Transverse colon (tissue), 4 donors: ENCODE data around the gene SEMA3A. TPM values are rescaled to one million over a fixed set of nuclear protein-coding genes. Genes with fewer than 3 reads are reported as not detected.

Source experiments
- DNase-seq: peaks from one replicate; pipeline ENCODE4 v3.0.0-alpha.2; 2019
- H3K27ac ChIP-seq, 4 donors: fragments of 200-600 bp; sonication (generic); 2 replicates each; pipeline ENCODE4 v1.5.1; 2016 to 2018; ENCODE audit warnings: inconsistent platforms in 4 of 4
- H3K27me3 ChIP-seq: fragments of 200-600 bp; sonication (generic); 2 replicates; pipeline ENCODE4 v1.5.1; 2017; ENCODE audit warnings: inconsistent platforms
- H3K36me3 ChIP-seq, 4 donors: fragments of 200-600 bp; sonication (generic); 2 replicates each; pipeline ENCODE4 v1.5.1; 2017 to 2019; ENCODE audit warnings: inconsistent platforms in 4 of 4
- H3K4me1 ChIP-seq, 4 donors: fragments of 200-600 bp; sonication (generic); 2 replicates each; pipeline ENCODE4 v1.5.1; 2017 to 2020; ENCODE audit warnings: inconsistent platforms in 4 of 4
- H3K4me3 ChIP-seq, 4 donors: fragments of 200-600 bp; sonication (generic); 1 replicate in 1 of 4; 2 replicates in 3 of 4; pipeline versions ENCODE4 v1.5.1 to v1.6.1; 2017 to 2019; ENCODE audit warnings: inconsistent platforms in 4 of 4
- H3K9me3 ChIP-seq, 2 donors: fragments of 200-600 bp; sonication (generic); 2 replicates each; pipeline ENCODE4 v1.5.1; 2017 to 2019; ENCODE audit warnings: inconsistent platforms in 2 of 2
- CTCF ChIP-seq, 5 experiments: fragments of 200-600 bp in 3 of 5; fragments of 450-650 bp in 2 of 5; sonication (generic) in 3 of 5; IDR thresholded peaks; 1 replicate in 2 of 5; 2 replicates in 3 of 5; pipeline ENCODE4 v1.5.1; 2016 to 2017; ENCODE audit warnings: antibody characterized with exemption in 5 of 5, inconsistent platforms in 3 of 5, mild to moderate bottlenecking in 2 of 5, moderate library complexity in 1 of 5
- EP300 ChIP-seq: sonication (generic); formaldehyde crosslinking; IDR thresholded peaks from one replicate; pipeline ENCODE4 v1.6.1; 2017; ENCODE audit warnings: antibody characterized with exemption, low read depth
- POLR2A ChIP-seq: fragments of 450-650 bp; IDR thresholded peaks from one replicate; pipeline ENCODE4 v1.6.1; 2016; ENCODE audit warnings: antibody characterized with exemption, mild to moderate bottlenecking, moderate library complexity
- POLR2AphosphoS5 ChIP-seq, 3 donors: sonication (generic); formaldehyde crosslinking; IDR thresholded peaks; one replicate each; pipeline ENCODE4 v1.6.1; 2016; ENCODE audit warnings: antibody characterized with exemption in 3 of 3
- WGBS, 2 donors: methylation state at CpG; one replicate each; pipeline ENCODE4 v1.1.5; 2018; ENCODE audit warnings: low coverage in 1 of 2; 5-methylcytosine and 5-hydroxymethylcytosine counted together
- in situ Hi-C, 4 donors: fragments of 200-750 bp; cut with MboI; loops; one replicate each; pipeline versions ENCODE4 v1.15.0 to v1.15.1; 2017; ENCODE audit warnings: low sequenced_read_pairs in 3 of 4, low pct_ligation_motif_present in 1 of 4, low pct_unique_long_range_greater_than_20kb in 1 of 4
- intact Hi-C: fragments of 100-400 bp; cut with DNase I; formaldehyde crosslinking; loops from one replicate; pipeline ENCODE4 v1.15.1; 2023; ENCODE audit warnings: low total_unique reads
- total RNA-seq, 4 donors: library from RNA; depleted of rRNA; stranded (reverse); fragments of >200 nt; gene quantifications; one replicate each; pipeline ENCODE4 v1.1.0, GENCODE V29; 2016

SEMA3A gene
- total RNA-seq, 4 donors from 2014 or later = 1.00 to 8.3 (median 4.7) TPM

GRCh38 chr7:84113286-84113685, 81.3 kb downstream of the SEMA3A start:
- in situ Hi-C loops (no loop called here), intact Hi-C loops (no loop called here)
- H3K9me3 ChIP-seq = no peaks in the 10 kb centered on the region
- peak overlapping the region; percentile 7 to 49 (median 31) for H3K27ac ChIP-seq
- no peaks in the 10 kb centered on the region for H3K27me3 ChIP-seq
- DNase-seq = no peak
- no peak overlapping the region for H3K4me3 ChIP-seq
- no peaks in the 10 kb centered on the region for H3K36me3 ChIP-seq
- TF ChIP-seq POLR2A (no peak), POLR2AphosphoS5 (IDR thresholded peaks at IDR 0.05) (no peak), CTCF (IDR thresholded peaks at IDR 0.05) (no peak), EP300 (no peak)
- WGBS, 2 donors = 41 to 45% methylated on average over 2 of the region's 2 CpGs
- peaks cover 0 to 11% (median 7%) of the 10 kb centered on the region in 4 donors for H3K4me1 ChIP-seq

GRCh38 chr7:84112771-84113170, 81.8 kb downstream of the SEMA3A start:
- Histone ChIP-seq H3K4me3 (no peak overlapping the region), H3K27ac (peak overlapping the region in 3 of 4 donors; percentile 7 to 44 (median 18)), H3K36me3 (no peaks in the 10 kb centered on the region), H3K27me3 (no peaks in the 10 kb centered on the region), H3K9me3 (no peaks in the 10 kb centered on the region), H3K4me1 (peaks cover 0 to 11% (median 7%) of the 10 kb centered on the region in 4 donors)
- no peak for DNase-seq
- WGBS, 2 donors = 44 to 64% methylated on average over 1 of the region's 1 CpG
- in situ Hi-C loops = no loop called here
- no peak for TF ChIP-seq EP300
- TF ChIP-seq CTCF (IDR thresholded peaks at IDR 0.05) = no peak
- TF ChIP-seq POLR2AphosphoS5 (IDR thresholded peaks at IDR 0.05) = no peak
- TF ChIP-seq POLR2A = no peak
- intact Hi-C loops = no loop called here

- H3K4me1 ChIP-seq = peaks cover 0 to 11% (median 7%) of the 10 kb centered on the region in 4 donors
- no peak overlapping the region for H3K27ac ChIP-seq
- H3K27me3 ChIP-seq = no peaks in the 10 kb centered on the region
- H3K9me3 ChIP-seq = no peaks in the 10 kb centered on the region
- in situ Hi-C loops = no loop called here
- intact Hi-C loops = no loop called here
- DNase-seq = no peak
- no peaks in the 10 kb centered on the region for H3K36me3 ChIP-seq
- no peak overlapping the region for H3K4me3 ChIP-seq
- TF ChIP-seq CTCF (IDR thresholded peaks at IDR 0.05) = no peak
- TF ChIP-seq POLR2AphosphoS5 (IDR thresholded peaks at IDR 0.05) = no peak
- TF ChIP-seq EP300 = no peak
- no peak for TF ChIP-seq POLR2A
These were observed 82.7 kb downstream of the SEMA3A start for GRCh38 chr7:84111842-84112241.

GRCh38 chr7:84110400-84110799, 84.2 kb downstream of the SEMA3A start:
- Histone ChIP-seq H3K27ac (no peak overlapping the region), H3K9me3 (no peaks in the 10 kb centered on the region), H3K4me3 (no peak overlapping the region), H3K27me3 (no peaks in the 10 kb centered on the region), H3K4me1 (peaks cover 0 to 11% (median 7%) of the 10 kb centered on the region in 4 donors), H3K36me3 (no peaks in the 10 kb centered on the region)
- no peak for DNase-seq
- intact Hi-C loops (no loop called here), in situ Hi-C loops (no loop called here)
- 92 to 94% methylated on average over 3 of the region's 3 CpGs for WGBS, 2 donors
- no peak for TF ChIP-seq POLR2A

GRCh38 chr7:84108787-84109186, 85.8 kb downstream of the SEMA3A start:
- peaks cover 0 to 10% (median 6%) of the 10 kb centered on the region in 4 donors for H3K4me1 ChIP-seq
- WGBS, 2 donors = 71 to 100% methylated on average over 2 of the region's 2 CpGs
- DNase-seq = no peak
- in situ Hi-C loops = no loop called here
- H3K27ac ChIP-seq = no peak overlapping the region
- H3K9me3 ChIP-seq = no peaks in the 10 kb centered on the region
- H3K36me3 ChIP-seq = no peaks in the 10 kb centered on the region
- TF ChIP-seq POLR2A (no peak), EP300 (no peak), CTCF (IDR thresholded peaks at IDR 0.05) (no peak), POLR2AphosphoS5 (IDR thresholded peaks at IDR 0.05) (no peak)
- H3K4me3 ChIP-seq = no peak overlapping the region
- intact Hi-C loops = no loop called here
- H3K27me3 ChIP-seq = no peaks in the 10 kb centered on the region
